K562 (cell line): ENCODE results near the gene GLI3.

ENCODE experiments used
- CHD2 ChIP-seq: IDR thresholded peaks from 2 replicates; pipeline ENCODE4 v1.6.1; 2011; ENCODE audit warnings: low read depth, low read length
- CTBP1 ChIP-seq: fragments of 450-650 bp; IDR thresholded peaks from 2 replicates; pipeline ENCODE4 v1.6.1; 2016; ENCODE audit warnings: borderline replicate concordance
- EP300 ChIP-seq: IDR thresholded peaks from 2 replicates; pipeline ENCODE4 v1.6.1; 2012; ENCODE audit warnings: low read length, improper control_type of control experiment
- EZH2 ChIP-seq: IDR thresholded peaks from 2 replicates; pipeline ENCODE4 v1.6.1; 2012; ENCODE audit warnings: low read depth, mild to moderate bottlenecking, inconsistent platforms, low read length, borderline replicate concordance
- HDAC3 ChIP-seq: fragments of 450-650 bp; IDR thresholded peaks from 2 replicates; pipeline ENCODE4 v1.6.1; 2018; ENCODE audit warnings: borderline replicate concordance, mild to moderate bottlenecking, moderate library complexity; ENCODE audit not compliant: partially characterized antibody
- HMGN3 ChIP-seq: IDR thresholded peaks from 2 replicates; pipeline ENCODE4 v1.6.1; 2011; ENCODE audit warnings: borderline replicate concordance, low read depth, mild to moderate bottlenecking, mixed read lengths, low read length; ENCODE audit not compliant: insufficient read length; ENCODE audit errors: extremely low read depth
- LARP7 ChIP-seq: fragments of 450-650 bp; IDR thresholded peaks from 2 replicates; pipeline ENCODE4 v1.6.1; 2016
- TBP ChIP-seq: optimal IDR thresholded peaks from 2 replicates; pipeline ENCODE3; 2011; ENCODE audit warnings: low read depth, low read length, improper control_type of control experiment
- TF ChIP-seq, protein P1 (sequence below): fragments of 450-650 bp; IDR thresholded peaks from 2 replicates; pipeline ENCODE4 v1.6.1; 2018; ENCODE audit warnings: mild to moderate bottlenecking, low read depth; ENCODE audit not compliant: partially characterized antibody
- TF ChIP-seq, protein P2 (sequence below), 3 experiments: IDR thresholded peaks in 2 of 3; conservative IDR thresholded peaks in 1 of 3; 2 replicates each; pipeline ENCODE4 v1.5.1; 2011 to 2012; ENCODE audit warnings: low read length in 3 of 3, mild to moderate bottlenecking in 3 of 3, control low read depth in 2 of 3, improper control_type of control experiment in 1 of 3, inconsistent platforms in 1 of 3, low read depth in 1 of 3, mixed read lengths in 1 of 3, moderate library complexity in 1 of 3; ENCODE audit not compliant: insufficient read depth in 2 of 3
- TF ChIP-seq, protein P3 (sequence below), 2 experiments: fragments of 450-650 bp in 1 of 2; sonication (generic) in 1 of 2; formaldehyde crosslinking in 1 of 2; IDR thresholded peaks in 1 of 2; conservative IDR thresholded peaks in 1 of 2; 2 replicates each; pipeline versions ENCODE4 v1.6.1 to v1.8.1; 2016 to 2023; ENCODE audit warnings: mild to moderate bottlenecking in 2 of 2, moderate library complexity in 2 of 2, inconsistent platforms in 1 of 2, missing genetic modification reagents in 1 of 2
- TF ChIP-seq, protein P4 (sequence below): sonication (generic); formaldehyde crosslinking; IDR thresholded peaks from 2 replicates; pipeline ENCODE4 v1.9.0; 2022; ENCODE audit warnings: mild to moderate bottlenecking, missing genetic modification reagents
- TF ChIP-seq, protein P5 (sequence below): sonication (generic); formaldehyde crosslinking; IDR thresholded peaks from 2 replicates; pipeline ENCODE4 v1.8.0; 2022; ENCODE audit warnings: mild to moderate bottlenecking, missing genetic modification reagents, borderline replicate concordance

DNA sequence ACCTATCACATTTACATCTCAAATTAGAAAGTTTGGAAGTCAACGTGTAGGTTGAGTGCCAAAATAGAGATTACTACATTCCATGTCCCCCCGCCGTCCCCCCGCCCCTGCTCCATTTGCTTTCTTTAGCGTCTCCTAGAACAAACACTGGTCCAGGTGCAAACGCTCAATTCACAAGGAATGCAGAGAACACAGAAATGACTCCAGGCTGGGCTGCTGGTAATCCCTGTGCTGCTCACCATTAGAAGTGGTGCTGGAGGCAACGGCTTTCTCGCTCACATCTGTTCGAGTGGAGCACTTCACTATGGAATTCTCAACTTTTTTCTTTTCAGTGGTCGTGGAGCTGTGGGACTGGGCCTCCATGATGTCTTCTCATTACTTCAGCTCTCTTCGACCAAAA is 14.1 kb downstream of the GLI3 start:
- TF ChIP-seq, protein P1, sequence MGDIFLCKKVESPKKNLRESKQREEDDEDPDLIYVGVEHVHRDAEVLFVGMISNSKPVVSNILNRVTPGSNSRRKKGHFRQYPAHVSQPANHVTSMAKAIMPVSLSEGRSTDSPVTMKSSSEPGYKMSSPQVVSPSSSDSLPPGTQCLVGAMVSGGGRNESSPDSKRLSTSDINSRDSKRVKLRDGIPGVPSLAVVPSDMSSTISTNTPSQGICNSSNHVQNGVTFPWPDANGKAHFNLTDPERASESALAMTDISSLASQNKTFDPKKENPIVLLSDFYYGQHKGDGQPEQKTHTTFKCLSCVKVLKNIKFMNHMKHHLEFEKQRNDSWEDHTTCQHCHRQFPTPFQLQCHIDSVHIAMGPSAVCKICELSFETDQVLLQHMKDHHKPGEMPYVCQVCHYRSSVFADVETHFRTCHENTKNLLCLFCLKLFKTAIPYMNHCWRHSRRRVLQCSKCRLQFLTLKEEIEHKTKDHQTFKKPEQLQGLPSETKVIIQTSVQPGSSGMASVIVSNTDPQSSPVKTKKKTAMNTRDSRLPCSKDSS, result no peak
- TF ChIP-seq EP300 (no peak), CTBP1 (no peak), EZH2 (no peak), LARP7 (no peak), HMGN3 (no peak), CHD2 (no peak), TBP (no peak), HDAC3 (no peak)
- TF ChIP-seq, protein P2, sequence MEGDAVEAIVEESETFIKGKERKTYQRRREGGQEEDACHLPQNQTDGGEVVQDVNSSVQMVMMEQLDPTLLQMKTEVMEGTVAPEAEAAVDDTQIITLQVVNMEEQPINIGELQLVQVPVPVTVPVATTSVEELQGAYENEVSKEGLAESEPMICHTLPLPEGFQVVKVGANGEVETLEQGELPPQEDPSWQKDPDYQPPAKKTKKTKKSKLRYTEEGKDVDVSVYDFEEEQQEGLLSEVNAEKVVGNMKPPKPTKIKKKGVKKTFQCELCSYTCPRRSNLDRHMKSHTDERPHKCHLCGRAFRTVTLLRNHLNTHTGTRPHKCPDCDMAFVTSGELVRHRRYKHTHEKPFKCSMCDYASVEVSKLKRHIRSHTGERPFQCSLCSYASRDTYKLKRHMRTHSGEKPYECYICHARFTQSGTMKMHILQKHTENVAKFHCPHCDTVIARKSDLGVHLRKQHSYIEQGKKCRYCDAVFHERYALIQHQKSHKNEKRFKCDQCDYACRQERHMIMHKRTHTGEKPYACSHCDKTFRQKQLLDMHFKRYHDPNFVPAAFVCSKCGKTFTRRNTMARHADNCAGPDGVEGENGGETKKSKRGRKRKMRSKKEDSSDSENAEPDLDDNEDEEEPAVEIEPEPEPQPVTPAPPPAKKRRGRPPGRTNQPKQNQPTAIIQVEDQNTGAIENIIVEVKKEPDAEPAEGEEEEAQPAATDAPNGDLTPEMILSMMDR (IDR thresholded peaks at IDR 0.05 in 2 of 3, conservative IDR thresholded peaks at IDR 0.05 in 1 of 3; ENCODE audit: insufficient read depth in 2 of 3, low read depth in 1 of 3, low read length in 3 of 3), result no peak
- TF ChIP-seq, protein P3, sequence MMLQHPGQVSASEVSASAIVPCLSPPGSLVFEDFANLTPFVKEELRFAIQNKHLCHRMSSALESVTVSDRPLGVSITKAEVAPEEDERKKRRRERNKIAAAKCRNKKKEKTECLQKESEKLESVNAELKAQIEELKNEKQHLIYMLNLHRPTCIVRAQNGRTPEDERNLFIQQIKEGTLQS (IDR thresholded peaks at IDR 0.05), result no peak
- TF ChIP-seq, protein P3 (CRISPR knock-in tag; conservative IDR thresholded peaks at IDR 0.05), result no peak
- TF ChIP-seq, protein P4, sequence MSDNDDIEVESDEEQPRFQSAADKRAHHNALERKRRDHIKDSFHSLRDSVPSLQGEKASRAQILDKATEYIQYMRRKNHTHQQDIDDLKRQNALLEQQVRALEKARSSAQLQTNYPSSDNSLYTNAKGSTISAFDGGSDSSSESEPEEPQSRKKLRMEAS (CRISPR knock-in tag), result no peak
- TF ChIP-seq, protein P5, sequence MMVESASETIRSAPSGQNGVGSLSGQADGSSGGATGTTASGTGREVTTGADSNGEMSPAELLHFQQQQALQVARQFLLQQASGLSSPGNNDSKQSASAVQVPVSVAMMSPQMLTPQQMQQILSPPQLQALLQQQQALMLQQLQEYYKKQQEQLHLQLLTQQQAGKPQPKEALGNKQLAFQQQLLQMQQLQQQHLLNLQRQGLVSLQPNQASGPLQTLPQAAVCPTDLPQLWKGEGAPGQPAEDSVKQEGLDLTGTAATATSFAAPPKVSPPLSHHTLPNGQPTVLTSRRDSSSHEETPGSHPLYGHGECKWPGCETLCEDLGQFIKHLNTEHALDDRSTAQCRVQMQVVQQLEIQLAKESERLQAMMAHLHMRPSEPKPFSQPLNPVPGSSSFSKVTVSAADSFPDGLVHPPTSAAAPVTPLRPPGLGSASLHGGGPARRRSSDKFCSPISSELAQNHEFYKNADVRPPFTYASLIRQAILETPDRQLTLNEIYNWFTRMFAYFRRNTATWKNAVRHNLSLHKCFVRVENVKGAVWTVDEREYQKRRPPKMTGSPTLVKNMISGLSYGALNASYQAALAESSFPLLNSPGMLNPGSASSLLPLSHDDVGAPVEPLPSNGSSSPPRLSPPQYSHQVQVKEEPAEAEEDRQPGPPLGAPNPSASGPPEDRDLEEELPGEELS (CRISPR knock-in tag), result no peak
